K562 (cell line): ENCODE data around the gene BIVM. TPM values are rescaled to one million over a fixed set of nuclear protein-coding genes. Genes with fewer than 3 reads are reported as not detected.

Source experiments
- ATAC-seq: fragments of 200-7000 bp; cut with Tn5 transposase; 3 replicates; pipeline ENCODE4 v1.9.1; 2020; ENCODE audit warnings: moderate library complexity
- BruUV-seq: library from RNA; stranded (reverse); fragments of 400-500 nt; replicated peaks from 2 replicates; lab custom pipeline; 2021; lab: Mats Ljungman, UMichigan
- CTCF ChIA-PET: fragments of 300-600 bp; formaldehyde crosslinking; extraction: SDS; loops from one replicate; lab custom pipeline; 2021; ENCODE audit warnings: low intra/inter-chr PET ratio; lab: Yijun Ruan, JAX
- POLR2A ChIA-PET: fragments of 300-600, 350-650 bp; sonication (Branson Sonifier 250); formaldehyde crosslinking; extraction: SDS; loops from one replicate; lab custom pipeline; 2021; ENCODE audit warnings: antibody characterized with exemption, inconsistent platforms; lab: Yijun Ruan, JAX
- DNase-seq, 4 experiments: peaks; one replicate each; pipeline versions ENCODE4 v3.0.0 to v3.0.0-alpha.2; 2011 to 2018; ENCODE audit warnings: low spot score in 3 of 4, mixed read lengths in 3 of 4; ENCODE audit errors: extremely low read depth in 1 of 4
- FAIRE-seq: peaks from 2 replicates; lab custom pipeline; 2011; peaks lifted over from hg19 to GRCh38; lab: Jason Lieb, UNC
- H2AFZ ChIP-seq: 2 replicates; pipeline ENCODE4 v1.6.0; 2011; ENCODE audit warnings: low read depth, low read length, control low read depth, inconsistent platforms
- H3K27ac ChIP-seq: fragments of 200-600 bp; 3 replicates; pipeline ENCODE4 v1.8.0; 2011; ENCODE audit warnings: low read depth, mild to moderate bottlenecking, control low read depth, inconsistent platforms, low read length, moderate library complexity, mixed read lengths; ENCODE audit errors: extremely low read depth
- H3K27me3 ChIP-seq, 2 experiments: fragments of 300-600 bp in 1 of 2; 2 replicates in 1 of 2; 3 replicates in 1 of 2; pipeline versions ENCODE4 v1.6.0 to v1.8.0; 2011; ENCODE audit warnings: inconsistent platforms in 2 of 2, low read length in 2 of 2, mild to moderate bottlenecking in 1 of 2, mixed read lengths in 1 of 2, moderate library complexity in 1 of 2; ENCODE audit not compliant: control insufficient read depth in 2 of 2, insufficient read depth in 2 of 2
- H3K36me3 ChIP-seq: fragments of 300-600 bp; 3 replicates; pipeline ENCODE4 v1.8.0; 2011; ENCODE audit warnings: mild to moderate bottlenecking, low read length, inconsistent platforms; ENCODE audit not compliant: control insufficient read depth, insufficient read depth
- H3K4me1 ChIP-seq, 2 experiments: fragments of 200-600 bp in 1 of 2; replicated peaks in 1 of 2; 2 replicates in 1 of 2; 3 replicates in 1 of 2; pipeline versions ENCODE4 v1.5.1 to v1.8.0; 2011; ENCODE audit warnings: inconsistent platforms in 2 of 2, low read length in 2 of 2, mild to moderate bottlenecking in 1 of 2, mixed read lengths in 1 of 2, moderate library complexity in 1 of 2; ENCODE audit not compliant: control insufficient read depth in 2 of 2, insufficient read depth in 2 of 2
- H3K4me2 ChIP-seq: 2 replicates; pipeline ENCODE4 v1.6.1; 2011; ENCODE audit warnings: low read length, control low read depth, inconsistent platforms, mixed read lengths; ENCODE audit not compliant: insufficient read depth
- H3K4me3 ChIP-seq: fragments of 200-600 bp; sonication (generic), shearing (Covaris generic); 2 replicates; pipeline ENCODE4 v1.5.1; 2016; ENCODE audit warnings: control low read depth, inconsistent platforms
- H3K79me2 ChIP-seq: fragments of 200-600 bp; 3 replicates; pipeline ENCODE4 v1.8.0; 2011; ENCODE audit warnings: low read length, inconsistent platforms; ENCODE audit not compliant: control insufficient read depth, insufficient read depth
- H3K9ac ChIP-seq, 2 experiments: 2 replicates each; pipeline versions ENCODE4 v1.6.0 to v1.6.1; 2011; ENCODE audit warnings: low read depth in 2 of 2, low read length in 2 of 2, control low read depth in 1 of 2, inconsistent platforms in 1 of 2, mild to moderate bottlenecking in 1 of 2, mixed read lengths in 1 of 2; ENCODE audit not compliant: insufficient read depth in 1 of 2
- H3K9me1 ChIP-seq: one replicate; pipeline ENCODE4 v1.6.0; 2011; ENCODE audit warnings: inconsistent platforms, mild to moderate bottlenecking, low read length, moderate library complexity; ENCODE audit not compliant: control insufficient read depth, insufficient read depth
- H3K9me3 ChIP-seq: replicated peaks from 2 replicates; pipeline ENCODE4 v1.5.1; 2011; ENCODE audit warnings: low read depth, low read length, inconsistent platforms; ENCODE audit not compliant: control insufficient read depth, insufficient read depth
- H4K20me1 ChIP-seq: replicated peaks from 2 replicates; pipeline ENCODE4 v1.6.1; 2011; ENCODE audit warnings: low read length, inconsistent platforms, mixed read lengths; ENCODE audit not compliant: control insufficient read depth, insufficient read depth
- BHLHE40 ChIP-seq: IDR thresholded peaks from 2 replicates; pipeline ENCODE4 v1.6.1; 2011; ENCODE audit warnings: low read length, improper control_type of control experiment
- CREBBP ChIP-seq: IDR thresholded peaks from one replicate; pipeline ENCODE4 v1.6.1; 2012; ENCODE audit warnings: low read depth, mild to moderate bottlenecking, control low read depth, inconsistent platforms, low read length
- CTBP1 ChIP-seq: fragments of 450-650 bp; IDR thresholded peaks from 2 replicates; pipeline ENCODE4 v1.6.1; 2016; ENCODE audit warnings: borderline replicate concordance
- EZH2 ChIP-seq: IDR thresholded peaks from 2 replicates; pipeline ENCODE4 v1.6.1; 2012; ENCODE audit warnings: low read depth, mild to moderate bottlenecking, inconsistent platforms, low read length, borderline replicate concordance
- HCFC1 ChIP-seq: IDR thresholded peaks from 2 replicates; pipeline ENCODE4 v1.6.1; 2012; ENCODE audit warnings: low read depth, low read length, improper control_type of control experiment
- IRF2 ChIP-seq: sonication (generic); formaldehyde crosslinking; IDR thresholded peaks from 2 replicates; pipeline ENCODE4 v1.8.1; 2022; ENCODE audit warnings: mild to moderate bottlenecking, missing genetic modification reagents
- KLF6 ChIP-seq: fragments of 250-450 bp; sonication (Bioruptor Pico); IDR thresholded peaks from 2 replicates; pipeline ENCODE4 v1.4.0; 2020; ENCODE audit warnings: mild to moderate bottlenecking, moderate library complexity, borderline replicate concordance
- NFXL1 ChIP-seq: fragments of 450-650 bp; formaldehyde crosslinking; IDR thresholded peaks from 2 replicates; pipeline ENCODE4 v1.4.0; 2021; ENCODE audit warnings: mild to moderate bottlenecking
- PKNOX1 ChIP-seq: fragments of 450-650 bp; IDR thresholded peaks from 2 replicates; pipeline ENCODE4 v1.6.1; 2016
- TAF15 ChIP-seq: fragments of 200-400 bp; formaldehyde crosslinking; IDR thresholded peaks from 2 replicates; pipeline ENCODE4 v1.6.1; 2017; ENCODE audit warnings: mild to moderate bottlenecking, low read depth, low read length, moderate library complexity
- TEAD1 ChIP-seq, 2 experiments: fragments of 450-650 bp in 1 of 2; sonication (generic) in 1 of 2; formaldehyde crosslinking; IDR thresholded peaks; 2 replicates each; pipeline versions ENCODE4 v1.4.0 to v1.8.0; 2020 to 2022; ENCODE audit warnings: mild to moderate bottlenecking in 2 of 2, missing genetic modification reagents in 1 of 2
- THRB ChIP-seq: fragments of 450-650 bp; formaldehyde crosslinking; conservative IDR thresholded peaks from 2 replicates; pipeline ENCODE4 v1.4.0; 2022; ENCODE audit warnings: mild to moderate bottlenecking, missing genetic modification characterization
- ZC3H8 ChIP-seq: fragments of 450-650 bp; IDR thresholded peaks from 2 replicates; pipeline ENCODE4 v1.6.1; 2017
- ZNF23 ChIP-seq: fragments of 250-450 bp; sonication (Bioruptor Pico); IDR thresholded peaks from 2 replicates; pipeline ENCODE4 v1.4.0; 2020; ENCODE audit warnings: mild to moderate bottlenecking
- ZNF24 ChIP-seq: fragments of 450-650 bp; IDR thresholded peaks from 2 replicates; pipeline ENCODE4 v1.6.1; 2016
- whole genome bisulfite sequencing: fragments of 100-300 bp; shearing (Covaris generic); methylation state at CpG from one replicate; pipeline ENCODE4 v1.1.6; 2016; ENCODE audit warnings: low coverage, mixed read lengths; ENCODE audit not compliant: insufficient coverage; ENCODE audit errors: missing lambda C conversion rate; 5-methylcytosine and 5-hydroxymethylcytosine counted together
- in situ Hi-C: fragments of 300-500 bp; cut with MboI; formaldehyde crosslinking; loops from 4 replicates; pipeline ENCODE4 v1.15.0; 2018; ENCODE audit warnings: inconsistent platforms, mixed read lengths
- intact Hi-C: fragments of 100-400 bp; cut with micrococcal nuclease; formaldehyde crosslinking; loops from 2 replicates; pipeline ENCODE4 v1.14.2; 2022
- polyA plus RNA-seq, 8 experiments: library from polyadenylated mRNA; depleted of rRNA in 4 of 8; stranded (reverse) in 5 of 8; unstranded in 3 of 8; fragments of >200 nt; fragmentation: Nextera tagmentation in 2 of 8; fragmentation: Illumina TruSeq in 1 of 8; extraction: Ambion mirVana in 2 of 8; extraction: Trizol in 1 of 8; gene quantifications; 2 replicates each; pipeline versions ENCODE4 v1.2.1 to v1.2.3, GENCODE V29; 2011 to 2014; ENCODE audit warnings: inconsistent platforms in 1 of 8, missing spikeins in 1 of 8
- total RNA-seq, 7 experiments: library from RNA; depleted of rRNA in 6 of 7; stranded (reverse); fragments of >200 nt in 6 of 7; fragmentation: Illumina TruSeq in 2 of 7; extraction: Trizol in 2 of 7; gene quantifications; 2 replicates each; pipeline versions ENCODE4 v1.2.1 to v1.2.3, GENCODE V29; 2011 to 2021; ENCODE audit warnings: low replicate concordance in 1 of 7
- TF ChIP-seq, protein P1 (sequence below): sonication (generic); formaldehyde crosslinking; IDR thresholded peaks from 2 replicates; pipeline ENCODE4 v1.4.0; 2020; ENCODE audit warnings: mild to moderate bottlenecking, missing genetic modification reagents
- TF ChIP-seq, protein P2 (sequence below): sonication (generic); formaldehyde crosslinking; IDR thresholded peaks from 2 replicates; pipeline ENCODE4 v1.8.1; 2023; ENCODE audit warnings: mild to moderate bottlenecking, missing genetic modification reagents, moderate library complexity

The BIVM gene
- total and polyA plus RNA-seq, 9 of the 15 experiments (the other 6 are each of a cell fraction or from before 2014, with no cell fraction given): 3.6 to 23.1 (median 16.8) TPM

- H3K9me3 ChIP-seq: no peaks in the 10 kb centered on the region
- no peak overlapping the region for H3K4me3 ChIP-seq
- H3K27ac ChIP-seq: no peak overlapping the region
- H3K36me3 ChIP-seq: peaks cover 38% of the 10 kb centered on the region; the same call in 2 of the 3 replicates
- 71% methylated on average over 4 of the region's 4 CpGs for WGBS
- H3K9ac ChIP-seq: no peak overlapping the region
- intact Hi-C loops (no loop called here), in situ Hi-C loops (no loop called here)
- no peak overlapping the region for H3K4me2 ChIP-seq
- no peak for ATAC-seq
- no TSS peak for BruUV-seq
- no peak for DNase-seq
- no peaks in the 10 kb centered on the region for H4K20me1 ChIP-seq
- FAIRE-seq: no peak
- H3K9me1 ChIP-seq: no peaks in the 10 kb centered on the region
- POLR2A ChIA-PET: no interaction called here
- TF ChIP-seq IRF2 (CRISPR knock-in tag) (no peak), BHLHE40 (no peak), TEAD1 (CRISPR knock-in tag; IDR thresholded peaks at IDR 0.05) (no peak), KLF6 (CRISPR knock-in tag) (no peak), TAF15 (no peak), THRB (no peak), CTBP1 (no peak), ZNF24 (no peak), NFXL1 (CRISPR knock-in tag) (no peak), HCFC1 (no peak), ZNF23 (CRISPR knock-in tag) (no peak), PKNOX1 (no peak), EZH2 (no peak), ZC3H8 (no peak), CREBBP (no peak)
- TF ChIP-seq, protein P1, sequence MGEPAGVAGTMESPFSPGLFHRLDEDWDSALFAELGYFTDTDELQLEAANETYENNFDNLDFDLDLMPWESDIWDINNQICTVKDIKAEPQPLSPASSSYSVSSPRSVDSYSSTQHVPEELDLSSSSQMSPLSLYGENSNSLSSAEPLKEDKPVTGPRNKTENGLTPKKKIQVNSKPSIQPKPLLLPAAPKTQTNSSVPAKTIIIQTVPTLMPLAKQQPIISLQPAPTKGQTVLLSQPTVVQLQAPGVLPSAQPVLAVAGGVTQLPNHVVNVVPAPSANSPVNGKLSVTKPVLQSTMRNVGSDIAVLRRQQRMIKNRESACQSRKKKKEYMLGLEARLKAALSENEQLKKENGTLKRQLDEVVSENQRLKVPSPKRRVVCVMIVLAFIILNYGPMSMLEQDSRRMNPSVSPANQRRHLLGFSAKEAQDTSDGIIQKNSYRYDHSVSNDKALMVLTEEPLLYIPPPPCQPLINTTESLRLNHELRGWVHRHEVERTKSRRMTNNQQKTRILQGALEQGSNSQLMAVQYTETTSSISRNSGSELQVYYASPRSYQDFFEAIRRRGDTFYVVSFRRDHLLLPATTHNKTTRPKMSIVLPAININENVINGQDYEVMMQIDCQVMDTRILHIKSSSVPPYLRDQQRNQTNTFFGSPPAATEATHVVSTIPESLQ (CRISPR knock-in tag): no peak
- TF ChIP-seq, protein P2, sequence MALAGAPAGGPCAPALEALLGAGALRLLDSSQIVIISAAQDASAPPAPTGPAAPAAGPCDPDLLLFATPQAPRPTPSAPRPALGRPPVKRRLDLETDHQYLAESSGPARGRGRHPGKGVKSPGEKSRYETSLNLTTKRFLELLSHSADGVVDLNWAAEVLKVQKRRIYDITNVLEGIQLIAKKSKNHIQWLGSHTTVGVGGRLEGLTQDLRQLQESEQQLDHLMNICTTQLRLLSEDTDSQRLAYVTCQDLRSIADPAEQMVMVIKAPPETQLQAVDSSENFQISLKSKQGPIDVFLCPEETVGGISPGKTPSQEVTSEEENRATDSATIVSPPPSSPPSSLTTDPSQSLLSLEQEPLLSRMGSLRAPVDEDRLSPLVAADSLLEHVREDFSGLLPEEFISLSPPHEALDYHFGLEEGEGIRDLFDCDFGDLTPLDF (CRISPR knock-in tag): no peak
- no peaks in the 10 kb centered on the region for H3K27me3 ChIP-seq
- H2AFZ ChIP-seq: no peak overlapping the region
- no peaks in the 10 kb centered on the region for H3K79me2 ChIP-seq
- CTCF ChIA-PET: no interaction called here
- H3K4me1 ChIP-seq: no peaks in the 10 kb centered on the region
Measured at GRCh38 chr13:102830646-102831045, 31.7 kb downstream of the BIVM start.
